HG03575 (cell line): ENCODE results near the gene NDRG3.

ENCODE experiments used
- ATAC-seq: cut with Tn5 transposase; IDR thresholded peaks from one replicate; pipeline ENCODE4 v1.9.1; 2021; ENCODE audit not compliant: unreplicated experiment, insufficient number of reproducible peaks, low FRiP score; ENCODE audit errors: extremely low read depth

The NDRG3 gene

DNA sequence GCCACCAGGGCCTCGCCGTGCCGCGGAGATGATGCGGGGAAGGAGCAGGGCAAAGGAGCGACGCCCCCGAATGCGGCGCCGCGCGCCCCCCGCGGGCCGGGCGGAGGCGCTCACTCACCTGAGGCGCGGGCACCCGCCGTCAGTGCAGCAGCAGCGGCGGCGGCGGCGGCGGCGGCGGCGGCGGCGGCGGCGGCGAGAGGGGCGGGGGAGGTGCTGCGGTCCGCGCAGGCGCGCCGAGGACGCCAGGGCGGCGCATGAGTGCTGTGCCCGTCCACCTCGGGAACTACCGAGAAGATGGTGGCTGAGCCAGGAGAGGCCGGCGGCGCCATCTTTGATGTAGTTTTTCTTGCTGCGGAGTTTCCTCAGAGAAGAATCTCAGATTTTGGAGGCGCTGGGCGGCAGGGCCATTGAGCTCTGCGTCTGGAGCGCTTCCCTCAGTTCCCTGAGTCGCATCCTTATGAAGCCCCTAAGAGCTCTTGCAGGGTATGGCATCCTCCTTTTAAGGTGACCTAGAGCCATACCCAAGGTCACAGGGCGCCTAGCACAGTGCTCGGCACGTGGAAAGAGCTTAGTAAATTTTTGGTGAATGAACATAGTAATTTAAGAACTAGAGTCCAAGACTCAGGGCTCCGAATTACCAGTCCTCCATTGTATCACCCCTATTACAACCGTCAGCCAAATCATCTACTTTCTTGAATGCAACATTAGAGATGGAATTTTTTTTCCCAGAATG, at the start of gene NDRG3:
TSS of gene NDRG3 (minus strand) at position 164 of the 733 bp plus-strand sequence. CDS start 24,355 bp downstream, outside the sequence.
- ATAC-seq, result no peak

- ATAC-seq, result no peak
Observed at GRCh38 chr20:36794116-36794474, 48.2 kb upstream of the NDRG3 start.

DNA sequence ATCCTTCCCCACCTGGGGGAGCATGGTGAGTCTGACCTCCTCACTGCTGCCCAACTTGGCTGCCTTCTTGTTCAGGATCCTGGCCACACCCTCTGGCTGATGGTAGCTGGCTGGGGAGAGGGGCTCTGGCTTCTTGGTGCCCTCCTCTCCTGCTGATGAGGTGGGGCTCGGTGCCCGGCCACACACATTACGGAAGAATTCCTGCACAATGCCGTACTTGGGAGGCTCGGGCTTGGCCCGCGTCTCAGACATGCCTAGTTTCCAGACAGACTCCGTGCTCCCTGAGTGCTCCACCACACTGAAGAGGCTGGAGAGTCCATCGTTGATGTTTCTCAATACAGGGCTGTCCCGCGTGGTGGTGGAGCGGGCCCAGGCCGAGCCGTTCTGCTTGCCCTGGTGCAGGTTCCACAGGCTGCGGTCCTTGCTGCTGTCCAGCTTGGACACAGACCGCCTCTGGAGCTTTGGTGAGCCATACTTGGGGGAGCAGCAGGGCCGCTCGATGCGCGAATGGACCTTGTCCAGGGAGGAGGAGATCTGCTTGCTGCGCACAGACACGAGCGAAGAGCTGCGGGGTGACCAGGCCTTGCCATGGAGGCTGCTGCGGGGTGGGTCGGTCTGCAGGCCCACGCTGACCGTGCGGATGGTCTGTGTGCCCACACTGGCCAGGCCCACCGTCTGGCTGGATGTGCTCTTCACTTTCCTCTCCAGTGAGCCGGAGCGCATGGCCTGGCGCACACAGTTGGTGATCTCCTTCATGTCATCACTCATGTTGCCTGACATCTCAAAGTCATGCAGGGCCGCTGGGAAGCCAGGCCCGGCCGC, 47.6 kb upstream of the NDRG3 start:
- no peak for ATAC-seq

GRCh38 chr20:36792422-36792821, 46.5 kb upstream of the NDRG3 start:
- ATAC-seq, result no peak

DNA sequence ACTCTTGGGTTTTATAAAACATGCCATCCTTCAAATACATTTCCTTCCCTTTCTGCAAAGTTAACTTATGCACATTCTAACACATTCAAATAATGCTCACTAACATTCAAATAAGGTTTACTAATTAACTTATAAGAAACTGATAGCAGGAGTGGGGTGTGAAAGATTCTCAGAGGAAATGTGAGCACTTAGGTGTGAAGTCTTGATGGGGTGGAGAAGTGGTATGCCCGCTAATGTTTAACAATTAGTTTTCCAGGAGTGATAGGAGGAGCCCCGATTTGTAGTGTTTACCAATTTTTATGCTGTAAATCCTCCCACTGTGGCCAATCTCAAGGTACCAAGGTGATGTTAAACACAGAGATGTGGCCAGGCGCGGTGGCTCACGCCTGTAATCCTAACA, 46.0 kb upstream of the NDRG3 start:
- no peak for ATAC-seq

GRCh38 chr20:36786663-36787062, 40.8 kb upstream of the NDRG3 start:
- ATAC-seq, result no peak

GRCh38 chr20:36786246-36786645, 40.4 kb upstream of the NDRG3 start:
- ATAC-seq, result no peak

- ATAC-seq, result no peak
Observed at GRCh38 chr20:36785308-36785707, 39.4 kb upstream of the NDRG3 start.

- no peak for ATAC-seq
Observed at GRCh38 chr20:36784900-36785299, 39.0 kb upstream of the NDRG3 start.

GRCh38 chr20:36784116-36784515, 38.2 kb upstream of the NDRG3 start:
- ATAC-seq, result no peak

- ATAC-seq, result no peak
Observed at GRCh38 chr20:36779656-36780025, 33.8 kb upstream of the NDRG3 start.

DNA sequence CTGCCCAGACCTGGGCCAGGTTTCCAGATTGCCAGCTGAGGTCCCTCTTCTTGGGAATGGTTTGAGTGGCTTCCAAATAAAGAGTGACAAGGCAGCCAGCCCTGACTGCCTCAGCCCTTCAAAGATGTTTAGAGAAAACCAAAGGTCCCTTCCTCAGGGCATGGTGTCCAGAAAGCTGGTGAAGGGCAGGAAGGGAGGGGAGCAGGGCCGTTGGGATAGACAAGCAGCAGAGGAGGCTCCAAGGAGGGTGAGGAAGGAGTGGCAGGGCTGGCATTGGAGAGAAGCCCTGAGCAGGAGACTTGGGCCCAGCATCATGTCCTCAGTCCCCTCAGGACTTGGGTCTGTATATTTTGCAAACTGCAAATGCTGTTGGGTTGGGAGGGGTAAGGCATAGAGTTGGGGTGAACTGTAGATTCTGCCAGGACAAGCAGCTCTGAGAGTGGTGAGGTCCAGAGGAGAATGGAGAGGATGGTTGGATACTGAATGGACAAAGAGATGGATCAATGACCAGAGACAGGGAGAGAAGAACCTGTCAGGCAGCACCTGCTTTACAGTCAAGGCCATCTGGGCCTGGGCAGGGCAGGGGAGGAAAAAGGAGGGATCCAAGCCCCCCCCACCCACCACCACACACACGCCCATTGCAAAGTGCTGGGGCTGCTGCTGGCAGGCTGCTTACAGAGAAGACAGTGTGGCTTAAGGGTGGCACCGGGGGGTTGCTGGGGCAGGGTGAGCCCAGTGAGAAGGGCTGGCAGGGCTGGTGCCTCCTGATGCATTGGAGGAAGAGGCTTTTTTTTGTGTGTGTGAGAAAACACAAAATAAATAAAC, 33.2 kb upstream of the NDRG3 start:
- no peak for ATAC-seq

GRCh38 chr20:36777576-36777975, 31.7 kb upstream of the NDRG3 start:
- no peak for ATAC-seq

GRCh38 chr20:36777167-36777566, 31.3 kb upstream of the NDRG3 start:
- no peak for ATAC-seq

GRCh38 chr20:36775826-36776225, 29.9 kb upstream of the NDRG3 start:
- no peak for ATAC-seq

DNA sequence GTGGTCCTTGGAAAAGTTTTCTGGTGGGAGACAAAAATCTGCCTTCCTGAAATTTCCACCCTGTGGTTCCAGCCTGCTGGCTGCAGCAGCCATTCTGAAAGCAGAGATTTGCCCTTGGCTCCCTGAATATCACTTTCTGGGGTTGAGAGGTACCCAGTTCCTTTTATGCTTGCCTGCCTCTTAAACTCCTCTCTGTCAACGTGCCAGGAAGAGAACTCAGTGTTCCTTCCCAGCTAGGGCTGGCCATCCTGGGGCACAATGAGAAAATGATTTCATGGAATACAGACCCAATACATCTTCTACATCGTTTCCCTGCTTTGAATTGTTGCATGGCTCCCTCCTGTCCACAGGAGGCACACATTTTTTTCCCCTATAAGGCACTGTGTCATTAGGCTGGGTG, 29.3 kb upstream of the NDRG3 start:
- no peak for ATAC-seq

GRCh38 chr20:36773597-36774390, 27.9 kb upstream of the NDRG3 start, which contains the start of gene DSN1:
Gene DSN1, minus strand, starts transcription at chr20:36773763. Its CDS starts 2,305 bp downstream, at chr20:36771458.
- peak; percentile 41 for ATAC-seq

GRCh38 chr20:36773107-36773596, 27.3 kb upstream of the NDRG3 start:
- ATAC-seq, result no peak

GRCh38 chr20:36770680-36771079, 24.8 kb upstream of the NDRG3 start:
- no peak for ATAC-seq
